HG03439 (cell line): ENCODE data around the gene SLC35F4.

Source experiments
- ATAC-seq: cut with Tn5 transposase; IDR thresholded peaks from one replicate; pipeline ENCODE4 v1.9.1; 2021; ENCODE audit warnings: mild to moderate bottlenecking, moderate library complexity; ENCODE audit not compliant: unreplicated experiment

The SLC35F4 gene

GRCh38 chr14:57641776-57642175 lies 224.1 kb downstream of the SLC35F4 start:
- no peak for ATAC-seq

GRCh38 chr14:57640036-57640435 lies 225.9 kb downstream of the SLC35F4 start:
- no peak for ATAC-seq

GRCh38 chr14:57637901-57638300 lies 228.0 kb downstream of the SLC35F4 start:
- ATAC-seq: no peak

- no peak for ATAC-seq
Observed at GRCh38 chr14:57634335-57634734, 231.6 kb downstream of the SLC35F4 start.

GRCh38 chr14:57632649-57633048 lies 233.2 kb downstream of the SLC35F4 start:
- no peak for ATAC-seq

GRCh38 chr14:57617510-57617909 lies 248.4 kb downstream of the SLC35F4 start:
- no peak for ATAC-seq

GRCh38 chr14:57612946-57613345 lies 252.9 kb downstream of the SLC35F4 start:
- ATAC-seq: no peak

GRCh38 chr14:57611555-57612075 lies 254.3 kb downstream of the SLC35F4 start:
- ATAC-seq: no peak

- no peak for ATAC-seq
Observed at GRCh38 chr14:57610631-57611030, 255.3 kb downstream of the SLC35F4 start.

- no peak for ATAC-seq
Observed at GRCh38 chr14:57609192-57610075, 256.5 kb downstream of the SLC35F4 start.

GRCh38 chr14:57607086-57607485 lies 258.8 kb downstream of the SLC35F4 start:
- ATAC-seq: no peak

GRCh38 chr14:57583396-57583795 lies 282.5 kb downstream of the SLC35F4 start:
- no peak for ATAC-seq

- ATAC-seq: no peak
Observed at GRCh38 chr14:57582746-57583145, 283.1 kb downstream of the SLC35F4 start.

- ATAC-seq: no peak
Observed at GRCh38 chr14:57578801-57579200, 287.1 kb downstream of the SLC35F4 start.

- ATAC-seq: no peak
Observed at GRCh38 chr14:57576498-57576897, 289.4 kb downstream of the SLC35F4 start.

- no peak for ATAC-seq
Observed at GRCh38 chr14:57575482-57575881, 290.4 kb downstream of the SLC35F4 start.

- no peak for ATAC-seq
Observed at GRCh38 chr14:57574617-57575288, 291.1 kb downstream of the SLC35F4 start.

GRCh38 chr14:57573173-57573572 lies 292.7 kb downstream of the SLC35F4 start:
- ATAC-seq: no peak

GRCh38 chr14:57568554-57568953 lies 297.3 kb downstream of the SLC35F4 start:
- ATAC-seq: no peak

- no peak for ATAC-seq
Observed at GRCh38 chr14:57567220-57567619, 298.7 kb downstream of the SLC35F4 start.

- peak; percentile 68 for ATAC-seq
Observed at GRCh38 chr14:57560681-57561080, 305.2 kb downstream of the SLC35F4 start.

GRCh38 chr14:57559576-57559975 lies 306.3 kb downstream of the SLC35F4 start:
- ATAC-seq: no peak
